SK-N-MC (cell line): ENCODE data around the gene ANK3.

ENCODE experiments used
- EZH2 ChIP-seq: fragments of 200-600 bp; sonication (generic); IDR thresholded peaks from one replicate; pipeline ENCODE4 v1.6.1; 2017; ENCODE audit warnings: antibody characterized with exemption
- POLR2AphosphoS5 ChIP-seq: IDR thresholded peaks from 2 replicates; pipeline ENCODE4 v1.6.1; 2012; ENCODE audit warnings: mild to moderate bottlenecking, low read depth, low read length, borderline replicate concordance

GRCh38 chr10:60205741-60206140 is 183.9 kb downstream of the ANK3 start:
- TF ChIP-seq EZH2 (no peak), POLR2AphosphoS5 (no peak)
